ENCODE data around the gene TMOD2.
A peak's percentile ranks its signal among the peaks of the same experiment; 100 is the strongest.

Gene TMOD2

DNA sequence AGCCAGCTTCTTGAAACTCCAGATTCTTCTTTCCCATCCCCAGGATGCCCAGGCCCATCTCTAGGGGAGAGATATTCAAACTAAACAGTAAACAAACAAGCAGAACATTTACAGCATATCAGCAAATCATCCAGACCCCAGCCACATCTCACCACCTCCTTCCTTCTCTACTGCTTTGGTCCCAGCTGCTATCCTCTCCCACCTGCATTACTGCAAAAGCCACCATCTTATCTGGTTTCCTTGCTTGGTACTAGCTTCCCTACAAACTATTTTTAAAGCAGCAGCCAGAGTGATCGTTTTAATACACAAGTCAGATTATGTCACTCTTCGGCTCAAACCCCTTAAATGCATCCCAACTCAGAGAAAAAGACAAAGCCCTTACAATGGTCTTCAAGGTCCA, 18.8 kb upstream of the TMOD2 start:
- Histone ChIP-seq H3K4me1 (no peaks in the 10 kb centered on the region), H3K4me2 (ENCODE audit: low read length) (no peak overlapping the region), H3K36me3 (ENCODE audit: control insufficient read depth, insufficient read depth, low read length) (no peaks in the 10 kb centered on the region), H3K9ac (no peak overlapping the region), H3K9me3 (ENCODE audit: control insufficient read depth, low read length) (no peaks in the 10 kb centered on the region), H3K4me3 (ENCODE audit: low read depth, low read length) (no peak overlapping the region), H2AFZ (no peak overlapping the region), H3K27me3 (ENCODE audit: control insufficient read depth, insufficient read depth, low read length) (no peaks in the 10 kb centered on the region), H3K79me2 (no peaks in the 10 kb centered on the region), H3K27ac (no peak overlapping the region)
- TF ChIP-seq, protein P1, sequence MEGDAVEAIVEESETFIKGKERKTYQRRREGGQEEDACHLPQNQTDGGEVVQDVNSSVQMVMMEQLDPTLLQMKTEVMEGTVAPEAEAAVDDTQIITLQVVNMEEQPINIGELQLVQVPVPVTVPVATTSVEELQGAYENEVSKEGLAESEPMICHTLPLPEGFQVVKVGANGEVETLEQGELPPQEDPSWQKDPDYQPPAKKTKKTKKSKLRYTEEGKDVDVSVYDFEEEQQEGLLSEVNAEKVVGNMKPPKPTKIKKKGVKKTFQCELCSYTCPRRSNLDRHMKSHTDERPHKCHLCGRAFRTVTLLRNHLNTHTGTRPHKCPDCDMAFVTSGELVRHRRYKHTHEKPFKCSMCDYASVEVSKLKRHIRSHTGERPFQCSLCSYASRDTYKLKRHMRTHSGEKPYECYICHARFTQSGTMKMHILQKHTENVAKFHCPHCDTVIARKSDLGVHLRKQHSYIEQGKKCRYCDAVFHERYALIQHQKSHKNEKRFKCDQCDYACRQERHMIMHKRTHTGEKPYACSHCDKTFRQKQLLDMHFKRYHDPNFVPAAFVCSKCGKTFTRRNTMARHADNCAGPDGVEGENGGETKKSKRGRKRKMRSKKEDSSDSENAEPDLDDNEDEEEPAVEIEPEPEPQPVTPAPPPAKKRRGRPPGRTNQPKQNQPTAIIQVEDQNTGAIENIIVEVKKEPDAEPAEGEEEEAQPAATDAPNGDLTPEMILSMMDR (IDR thresholded peaks at IDR 0.05) = no peak

DNA sequence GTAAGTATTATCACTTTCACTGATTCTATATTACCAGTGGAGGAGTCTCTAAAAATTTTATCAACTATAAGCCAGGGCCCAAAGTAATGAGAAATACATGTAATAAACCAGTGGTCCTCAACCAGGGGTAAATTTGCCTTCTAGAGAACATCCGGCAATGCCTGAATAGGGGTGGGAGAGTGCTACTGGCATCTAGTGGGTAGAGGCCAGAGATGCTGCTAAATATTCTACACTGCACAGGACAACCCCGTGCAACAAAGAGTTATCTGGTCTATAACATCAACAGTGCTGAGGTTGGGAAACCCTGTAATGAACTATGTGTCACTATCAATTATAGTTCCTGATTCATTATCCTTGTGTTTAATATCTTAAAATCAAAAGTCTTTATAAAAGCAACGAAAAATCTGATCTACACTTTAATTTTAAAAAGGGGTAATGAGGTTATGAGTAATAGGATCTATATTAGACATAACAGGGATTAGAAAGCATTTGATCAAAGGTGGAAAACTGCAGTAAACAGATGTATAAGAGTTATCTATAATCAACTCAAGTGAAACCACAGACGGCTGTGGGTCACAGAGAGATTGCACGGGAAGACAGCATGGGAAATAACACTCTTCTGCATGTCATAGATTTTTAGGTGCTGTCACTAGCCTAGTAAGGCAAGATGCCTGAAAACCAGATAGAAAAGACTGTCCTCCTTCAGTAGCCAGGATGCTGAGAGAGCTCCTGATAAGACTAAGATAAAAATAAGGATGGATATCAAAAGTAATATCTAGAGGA, 16.0 kb upstream of the TMOD2 start:
- peak overlapping the region; percentile 9 for H3K27ac ChIP-seq
- no peaks in the 10 kb centered on the region for H3K79me2 ChIP-seq
- H3K9me3 ChIP-seq (ENCODE audit: control insufficient read depth, low read length) = no peaks in the 10 kb centered on the region
- H3K4me2 ChIP-seq (ENCODE audit: low read length) = no peak overlapping the region
- TF ChIP-seq, protein P1 (IDR thresholded peaks at IDR 0.05) = no peak
- H2AFZ ChIP-seq = no peak overlapping the region
- H3K36me3 ChIP-seq (ENCODE audit: control insufficient read depth, insufficient read depth, low read length) = no peaks in the 10 kb centered on the region
- no peak overlapping the region for H3K4me3 ChIP-seq (ENCODE audit: low read depth, low read length)
- H3K27me3 ChIP-seq (ENCODE audit: control insufficient read depth, insufficient read depth, low read length) = no peaks in the 10 kb centered on the region
- H3K4me1 ChIP-seq = no peaks in the 10 kb centered on the region
- no peak overlapping the region for H3K9ac ChIP-seq

DNA sequence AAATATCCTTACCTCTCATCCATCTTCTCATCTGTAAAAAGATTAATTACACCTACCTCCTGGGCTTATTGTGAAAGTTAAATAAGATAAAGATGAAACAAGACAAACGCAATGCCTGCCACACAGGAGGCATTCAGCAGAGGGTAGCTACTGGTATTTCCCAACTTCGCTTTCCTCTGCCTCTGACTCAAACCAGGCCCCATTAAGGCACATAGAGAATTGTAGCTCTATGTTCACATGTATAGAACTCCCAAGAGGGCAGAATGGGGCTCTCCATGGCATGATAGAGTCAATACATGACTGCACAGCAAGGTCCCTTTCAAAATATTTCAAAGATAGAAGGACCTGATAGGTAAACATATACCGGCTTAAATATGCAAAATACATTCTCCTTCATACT, 15.3 kb upstream of the TMOD2 start:
- Histone ChIP-seq H3K4me1 (no peaks in the 10 kb centered on the region), H3K27ac (peak overlapping the region; percentile 49), H2AFZ (no peak overlapping the region), H3K4me3 (ENCODE audit: low read depth, low read length) (peak overlapping the region; percentile 9), H3K79me2 (no peaks in the 10 kb centered on the region), H3K9ac (no peak overlapping the region), H3K27me3 (ENCODE audit: control insufficient read depth, insufficient read depth, low read length) (no peaks in the 10 kb centered on the region), H3K9me3 (ENCODE audit: control insufficient read depth, low read length) (no peaks in the 10 kb centered on the region), H3K36me3 (ENCODE audit: control insufficient read depth, insufficient read depth, low read length) (no peaks in the 10 kb centered on the region), H3K4me2 (ENCODE audit: low read length) (peak overlapping the region; percentile 87)
- TF ChIP-seq, protein P1 (IDR thresholded peaks at IDR 0.05) = no peak

DNA sequence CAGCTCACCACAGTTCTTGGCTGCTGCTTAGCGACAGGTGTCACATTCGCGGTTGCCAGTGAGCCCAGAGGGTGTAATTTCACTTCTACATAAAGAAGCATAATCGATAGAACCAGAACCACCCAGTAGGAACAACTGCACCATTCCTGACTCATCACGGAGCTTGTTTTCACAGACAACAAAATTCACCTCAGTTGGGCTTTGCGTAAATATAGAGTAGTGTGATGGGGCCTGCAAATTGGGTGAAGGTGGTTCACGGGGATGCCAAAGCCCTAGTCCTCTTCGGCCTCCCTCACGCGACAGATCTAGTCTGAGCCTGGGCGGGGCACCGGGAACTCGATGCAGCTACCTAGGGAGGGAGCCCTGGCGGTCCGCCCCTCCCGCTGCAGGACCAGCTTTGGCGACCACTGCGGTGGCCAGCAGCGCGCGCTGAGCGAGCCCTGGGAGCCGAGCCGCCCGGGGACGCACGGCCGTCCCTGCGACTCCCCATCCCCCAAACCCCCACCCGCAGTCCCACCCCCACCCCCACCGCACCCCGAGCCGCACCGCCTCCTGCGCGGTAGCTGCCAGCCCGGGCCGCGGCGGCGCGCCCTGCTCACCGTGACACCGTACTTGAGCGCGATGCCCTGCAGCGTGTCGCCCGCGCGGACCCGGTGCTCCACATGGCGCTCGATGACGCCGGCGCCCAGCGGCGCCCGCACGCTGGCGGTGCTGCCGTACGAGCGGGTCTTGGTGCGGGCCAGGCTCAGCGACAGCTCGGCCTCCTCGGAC, 14.5 kb upstream of the TMOD2 start:
- Histone ChIP-seq H2AFZ (peak overlapping the region; percentile 69), H3K27ac (peak overlapping the region; percentile 49), H3K9ac (no peak overlapping the region), H3K4me2 (ENCODE audit: low read length) (peak overlapping the region; percentile 87), H3K4me3 (ENCODE audit: low read depth, low read length) (peak overlapping the region; percentile 40), H3K27me3 (ENCODE audit: control insufficient read depth, insufficient read depth, low read length) (no peaks in the 10 kb centered on the region), H3K9me3 (ENCODE audit: control insufficient read depth, low read length) (no peaks in the 10 kb centered on the region), H3K79me2 (no peaks in the 10 kb centered on the region), H3K36me3 (ENCODE audit: control insufficient read depth, insufficient read depth, low read length) (no peaks in the 10 kb centered on the region), H3K4me1 (no peaks in the 10 kb centered on the region)
- TF ChIP-seq, protein P1 (IDR thresholded peaks at IDR 0.05) = no peak
